Neural crest cell (in vitro differentiated cells): ENCODE data around the gene STK24. TPM values are rescaled to one million over a fixed set of nuclear protein-coding genes. Genes with fewer than 3 reads are reported as not detected.

Experiments used
- DNase-seq: peaks from one replicate; pipeline ENCODE4 v3.0.0; 2021; ENCODE audit warnings: low read depth, mixed read lengths, low spot score
- H3K27ac Mint-ChIP-seq: one replicate; pipeline ENCODE4 v1.8.0; 2021; ENCODE audit warnings: mild to moderate bottlenecking, mixed read lengths; ENCODE audit not compliant: unreplicated experiment
- H3K27me3 Mint-ChIP-seq: 2 replicates; pipeline ENCODE4 v1.8.0; 2021; ENCODE audit warnings: low read depth, mild to moderate bottlenecking, mixed read lengths
- H3K36me3 Mint-ChIP-seq: 2 replicates; pipeline ENCODE4 v1.8.0; 2021; ENCODE audit warnings: low read depth, mild to moderate bottlenecking, mixed read lengths
- H3K4me1 Mint-ChIP-seq: 2 replicates; pipeline ENCODE4 v1.8.0; 2021; ENCODE audit warnings: mixed read lengths
- H3K4me3 Mint-ChIP-seq: one replicate; pipeline ENCODE4 v1.8.0; 2021; ENCODE audit warnings: mild to moderate bottlenecking, mixed read lengths
- H3K9me3 Mint-ChIP-seq: 2 replicates; pipeline ENCODE4 v1.8.0; 2021; ENCODE audit warnings: mixed read lengths
- CTCF ChIP-seq: fragments of 200-600 bp; sonication (generic); conservative IDR thresholded peaks from 2 replicates; pipeline ENCODE4 v1.5.0; 2021; ENCODE audit warnings: antibody characterized with exemption, mild to moderate bottlenecking
- total RNA-seq: library from RNA; stranded (reverse); gene quantifications from 2 replicates; pipeline ENCODE4 v1.2.1, GENCODE V29; 2021

The STK24 gene
- total RNA-seq, 1 donor from 2014 or later, result 114 TPM

GRCh38 chr13:98524391-98524790 is 52.5 kb downstream of the STK24 start:
- no peak for TF ChIP-seq CTCF
- peaks cover 88% of the 10 kb centered on the region for H3K4me1 Mint-ChIP-seq
- no peaks in the 10 kb centered on the region for H3K9me3 Mint-ChIP-seq
- H3K27me3 Mint-ChIP-seq, result no peaks in the 10 kb centered on the region
- no peak for DNase-seq
- H3K27ac Mint-ChIP-seq, result peak overlapping the region; percentile 89
- peak overlapping the region; percentile 74 for H3K4me3 Mint-ChIP-seq
- H3K36me3 Mint-ChIP-seq, result peaks cover 3% of the 10 kb centered on the region

- DNase-seq, result no peak
- Mint-ChIP-seq H3K9me3 (no peaks in the 10 kb centered on the region), H3K27ac (no peak overlapping the region), H3K36me3 (peaks cover 3% of the 10 kb centered on the region), H3K27me3 (no peaks in the 10 kb centered on the region), H3K4me3 (no peak overlapping the region), H3K4me1 (peaks cover 84% of the 10 kb centered on the region)
- TF ChIP-seq CTCF, result no peak
Observed at GRCh38 chr13:98523455-98524102, 53.3 kb downstream of the STK24 start.

- Mint-ChIP-seq H3K4me3 (no peak overlapping the region), H3K36me3 (peaks cover 10% of the 10 kb centered on the region), H3K9me3 (no peaks in the 10 kb centered on the region), H3K27ac (peak overlapping the region; percentile 20), H3K27me3 (no peaks in the 10 kb centered on the region), H3K4me1 (peaks cover 79% of the 10 kb centered on the region)
- TF ChIP-seq CTCF, result no peak
- DNase-seq, result no peak
Observed at GRCh38 chr13:98522371-98522770, 54.5 kb downstream of the STK24 start.

- peaks cover 74% of the 10 kb centered on the region for H3K4me1 Mint-ChIP-seq
- no peak overlapping the region for H3K4me3 Mint-ChIP-seq
- no peaks in the 10 kb centered on the region for H3K27me3 Mint-ChIP-seq
- H3K36me3 Mint-ChIP-seq, result peaks cover 8% of the 10 kb centered on the region
- no peak for DNase-seq
- H3K9me3 Mint-ChIP-seq, result no peaks in the 10 kb centered on the region
- no peak overlapping the region for H3K27ac Mint-ChIP-seq
- no peak for TF ChIP-seq CTCF
Observed at GRCh38 chr13:98521461-98522247, 55.3 kb downstream of the STK24 start.

- Mint-ChIP-seq H3K9me3 (no peaks in the 10 kb centered on the region), H3K36me3 (peaks cover 10% of the 10 kb centered on the region), H3K4me1 (peaks cover 71% of the 10 kb centered on the region), H3K27ac (peak overlapping the region; percentile 3), H3K4me3 (no peak overlapping the region), H3K27me3 (no peaks in the 10 kb centered on the region)
- DNase-seq, result no peak
- TF ChIP-seq CTCF, result no peak
Observed at GRCh38 chr13:98520674-98521449, 56.0 kb downstream of the STK24 start.
